ENCODE data around the gene OBI1.

DNA sequence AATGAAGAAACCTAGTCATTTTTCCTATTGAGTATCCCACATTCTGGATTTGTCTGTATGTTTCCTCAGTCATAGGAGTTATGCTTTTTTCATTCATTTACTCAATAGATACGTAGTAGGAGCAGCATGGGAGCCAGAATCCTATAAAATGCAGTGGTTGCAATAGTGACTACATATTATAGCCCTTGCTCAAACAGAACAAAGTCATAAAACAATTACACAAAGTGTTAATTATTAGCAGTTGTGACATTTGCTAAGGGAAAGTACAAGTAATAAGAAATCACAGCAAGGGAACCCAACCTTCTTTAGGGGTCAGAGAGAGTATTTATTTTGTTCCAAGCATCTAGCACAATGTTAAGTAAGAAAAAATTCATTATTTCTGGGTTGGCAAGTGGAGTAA lies 27.9 kb downstream of the OBI1 start:
- TF ChIP-seq, protein P1, sequence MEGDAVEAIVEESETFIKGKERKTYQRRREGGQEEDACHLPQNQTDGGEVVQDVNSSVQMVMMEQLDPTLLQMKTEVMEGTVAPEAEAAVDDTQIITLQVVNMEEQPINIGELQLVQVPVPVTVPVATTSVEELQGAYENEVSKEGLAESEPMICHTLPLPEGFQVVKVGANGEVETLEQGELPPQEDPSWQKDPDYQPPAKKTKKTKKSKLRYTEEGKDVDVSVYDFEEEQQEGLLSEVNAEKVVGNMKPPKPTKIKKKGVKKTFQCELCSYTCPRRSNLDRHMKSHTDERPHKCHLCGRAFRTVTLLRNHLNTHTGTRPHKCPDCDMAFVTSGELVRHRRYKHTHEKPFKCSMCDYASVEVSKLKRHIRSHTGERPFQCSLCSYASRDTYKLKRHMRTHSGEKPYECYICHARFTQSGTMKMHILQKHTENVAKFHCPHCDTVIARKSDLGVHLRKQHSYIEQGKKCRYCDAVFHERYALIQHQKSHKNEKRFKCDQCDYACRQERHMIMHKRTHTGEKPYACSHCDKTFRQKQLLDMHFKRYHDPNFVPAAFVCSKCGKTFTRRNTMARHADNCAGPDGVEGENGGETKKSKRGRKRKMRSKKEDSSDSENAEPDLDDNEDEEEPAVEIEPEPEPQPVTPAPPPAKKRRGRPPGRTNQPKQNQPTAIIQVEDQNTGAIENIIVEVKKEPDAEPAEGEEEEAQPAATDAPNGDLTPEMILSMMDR (IDR thresholded peaks at IDR 0.05 in 8 of 11, conservative IDR thresholded peaks at IDR 0.05 in 3 of 11), result no peak
- no peak for TF ChIP-seq POLR2AphosphoS5 (IDR thresholded peaks at IDR 0.05)
- TF ChIP-seq POLR2A (IDR thresholded peaks at IDR 0.05), result no peak
